ENCODE results near the gene DNAH12. TPM values are rescaled to one million over a fixed set of nuclear protein-coding genes. Genes with fewer than 3 reads are reported as not detected.
A peak's percentile ranks its signal among the peaks of the same experiment; 100 is the strongest.

DNAH12 gene
- polyA plus RNA-seq, 1 donor from 2014 or later, result 1.8 TPM

GRCh38 chr3:57569859-57570450 is 25.8 kb upstream of the DNAH12 start:
- Histone ChIP-seq H4K20me1 (ENCODE audit: insufficient read depth) (no peaks in the 10 kb centered on the region), H3F3A (ENCODE audit: insufficient read depth, low read length, poor library complexity, severe bottlenecking) (no peaks in the 10 kb centered on the region), H3K79me2 (replicated peaks; ENCODE audit: insufficient read depth, low read length) (no peaks in the 10 kb centered on the region), H3K9me2 (ENCODE audit: insufficient read depth, low read length) (no peaks in the 10 kb centered on the region), H3K27ac (ENCODE audit: low read length) (no peak overlapping the region), H3K9me3 (ENCODE audit: low read length) (no peaks in the 10 kb centered on the region), H3K4me3 (ENCODE audit: low read length) (no peak overlapping the region), H3K4me2 (ENCODE audit: low read length) (no peak overlapping the region), H3K27me3 (ENCODE audit: insufficient read depth, low read depth, low read length) (no peaks in the 10 kb centered on the region), H3K36me3 (ENCODE audit: insufficient read depth, low read length) (no peaks in the 10 kb centered on the region), H2AFZ (ENCODE audit: low read depth, low read length) (no peak overlapping the region), H3K9ac (ENCODE audit: low read length) (no peak overlapping the region)
- no peak for TF ChIP-seq SMC3 (conservative IDR thresholded peaks at IDR 0.05; ENCODE audit: poor library complexity)
- TF ChIP-seq MXI1 (conservative IDR thresholded peaks at IDR 0.05; ENCODE audit: poor library complexity, severe bottlenecking), result no peak
- TF ChIP-seq TAF1 (IDR thresholded peaks at IDR 0.05; ENCODE audit: low read depth), result no peak
- no peak for TF ChIP-seq EZH2 (IDR thresholded peaks at IDR 0.05; ENCODE audit: borderline replicate concordance, insufficient read depth, low read length, poor library complexity, severe bottlenecking)
- TF ChIP-seq REST (IDR thresholded peaks at IDR 0.05; ENCODE audit: borderline replicate concordance), result no peak
- no peak for TF ChIP-seq EP300 (conservative IDR thresholded peaks at IDR 0.05; ENCODE audit: poor library complexity, severe bottlenecking)
- TF ChIP-seq POLR2AphosphoS5 (IDR thresholded peaks at IDR 0.05), result no peak
- TF ChIP-seq CTCF (IDR thresholded peaks at IDR 0.05; ENCODE audit: poor library complexity, severe bottlenecking), result no peak
- no peak for TF ChIP-seq RAD21 (conservative IDR thresholded peaks at IDR 0.05)

- peaks cover 3% of the 10 kb centered on the region for H3K36me3 ChIP-seq (ENCODE audit: insufficient read depth, low read length)
- peak overlapping the region; percentile 98 for H3K4me3 ChIP-seq (ENCODE audit: low read length)
- TF ChIP-seq MXI1 (conservative IDR thresholded peaks at IDR 0.05; ENCODE audit: poor library complexity, severe bottlenecking), result no peak
- TF ChIP-seq CTCF (IDR thresholded peaks at IDR 0.05; ENCODE audit: poor library complexity, severe bottlenecking), result no peak
- TF ChIP-seq RAD21 (conservative IDR thresholded peaks at IDR 0.05), result no peak
- TF ChIP-seq SMC3 (conservative IDR thresholded peaks at IDR 0.05; ENCODE audit: poor library complexity), result no peak
- no peak for TF ChIP-seq POLR2AphosphoS5 (IDR thresholded peaks at IDR 0.05)
- no peak for TF ChIP-seq TAF1 (IDR thresholded peaks at IDR 0.05; ENCODE audit: low read depth)
- TF ChIP-seq REST (IDR thresholded peaks at IDR 0.05; ENCODE audit: borderline replicate concordance), result no peak
- no peak for TF ChIP-seq EZH2 (IDR thresholded peaks at IDR 0.05; ENCODE audit: borderline replicate concordance, insufficient read depth, low read length, poor library complexity, severe bottlenecking)
- no peak for TF ChIP-seq EP300 (conservative IDR thresholded peaks at IDR 0.05; ENCODE audit: poor library complexity, severe bottlenecking)
- no peak overlapping the region for H3K27ac ChIP-seq (ENCODE audit: low read length)
- peaks cover 24% of the 10 kb centered on the region for H3K79me2 ChIP-seq (replicated peaks; ENCODE audit: insufficient read depth, low read length)
- no peaks in the 10 kb centered on the region for H3F3A ChIP-seq (ENCODE audit: insufficient read depth, low read length, poor library complexity, severe bottlenecking)
- no peaks in the 10 kb centered on the region for H3K9me3 ChIP-seq (ENCODE audit: low read length)
- no peak overlapping the region for H2AFZ ChIP-seq (ENCODE audit: low read depth, low read length)
- no peaks in the 10 kb centered on the region for H3K9me2 ChIP-seq (ENCODE audit: insufficient read depth, low read length)
- H4K20me1 ChIP-seq (ENCODE audit: insufficient read depth), result no peaks in the 10 kb centered on the region
- peak overlapping the region; percentile 51 for H3K4me2 ChIP-seq (ENCODE audit: low read length)
- H3K27me3 ChIP-seq (ENCODE audit: insufficient read depth, low read depth, low read length), result no peaks in the 10 kb centered on the region
- no peak overlapping the region for H3K9ac ChIP-seq (ENCODE audit: low read length)
Measured at GRCh38 chr3:57559526-57559925, 15.4 kb upstream of the DNAH12 start.

Data from neural cell (in vitro differentiated cells).